Activated CD8-positive, alpha-beta memory T cell treated with anti-CD3 and anti-CD28 coated beads for 36 hours (primary cell): ENCODE measurements around the gene SOCS6. TPM values are rescaled to one million over a fixed set of nuclear protein-coding genes. Genes with fewer than 3 reads are reported as not detected.
"Not testable (repeated sequence)": the region's sequence is repeated elsewhere in the genome, so short reads cannot be mapped to it uniquely, and the experiment has no call there.

Source experiments
- CTCF ChIA-PET: fragments of 350-600 bp; sonication (Branson Sonifier 250); formaldehyde crosslinking; loops from one replicate; lab custom pipeline; 2021; ENCODE audit warnings: antibody characterized with exemption; lab: Charles Lee
- POLR2A ChIA-PET: fragments of 350-600 bp; sonication (Branson Sonifier 250); formaldehyde crosslinking; loops from one replicate; lab custom pipeline; 2021; ENCODE audit warnings: antibody characterized with exemption; lab: Charles Lee
- total RNA-seq, 2 experiments: library from RNA; stranded (reverse); gene quantifications; one replicate each; pipeline ENCODE4 v1.2.3, GENCODE V29; 2021

Gene SOCS6
- total RNA-seq, 2 experiments from 2014 or later = 1.1 to 1.2 TPM

DNA sequence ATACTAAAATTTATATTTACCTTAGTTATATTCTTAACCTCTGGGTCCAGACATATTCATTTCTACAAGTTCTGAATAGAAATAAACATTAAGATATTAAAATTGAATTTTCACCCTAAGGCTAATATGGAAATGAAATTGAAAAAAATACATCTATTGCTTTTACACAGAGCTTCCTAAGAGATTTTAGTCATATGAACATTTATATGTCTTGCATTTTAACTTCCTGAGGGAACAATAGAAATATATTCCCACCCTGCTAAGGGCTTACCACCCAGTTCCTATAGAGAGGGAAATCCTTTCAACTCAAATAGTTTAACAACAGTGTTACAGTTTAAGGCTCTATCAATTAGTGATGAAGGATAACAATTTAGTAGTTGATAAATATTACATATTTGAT lies 60.5 kb downstream of the SOCS6 start:
- ChIA-PET CTCF (no interaction called here), POLR2A (no interaction called here)

DNA sequence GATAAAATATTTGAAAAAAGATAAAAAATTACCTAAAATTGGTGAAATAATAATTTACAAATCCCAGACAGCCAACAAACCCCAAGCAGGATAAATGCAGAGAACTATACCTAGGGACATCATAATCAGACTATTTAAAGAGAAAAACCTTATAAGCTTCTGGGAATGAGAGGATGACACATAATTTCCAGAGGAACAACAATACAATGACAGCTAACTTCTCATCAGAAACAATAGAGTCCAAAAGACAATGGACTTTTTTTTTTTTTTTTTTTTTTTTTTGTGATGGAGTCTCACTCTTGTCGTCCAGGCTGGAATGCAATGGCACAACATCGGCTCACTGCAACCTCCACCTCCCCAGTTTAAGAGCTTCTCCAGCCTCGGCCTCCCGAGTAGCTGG lies 65.2 kb downstream of the SOCS6 start:
- ChIA-PET POLR2A (no interaction called here), CTCF (interaction anchor here (0.6 kb wide), 1 partner anchor 98 kb away, joined by 4 read pairs; no protein-coding TSS in a partner anchor)

DNA sequence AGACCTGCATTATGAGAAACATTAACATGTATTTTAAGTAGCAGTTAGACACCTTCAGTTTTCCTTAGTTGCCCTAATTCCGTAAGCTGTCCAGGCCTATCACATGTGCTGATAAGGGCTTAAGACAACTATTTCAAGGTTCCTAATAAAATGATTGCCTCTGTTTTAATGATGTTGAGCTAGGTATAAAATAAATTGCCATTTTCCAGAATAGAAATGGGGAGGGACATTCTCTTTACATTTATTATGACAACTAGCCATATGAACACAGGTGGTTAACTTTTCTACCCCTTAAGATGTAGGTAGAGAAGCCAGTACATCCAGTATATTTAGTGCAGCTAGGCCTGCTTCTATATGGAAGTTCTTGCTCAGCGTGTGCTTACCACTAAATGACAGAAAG lies 65.9 kb downstream of the SOCS6 start:
- ChIA-PET POLR2A (no interaction called here), CTCF (interaction anchor here (0.6 kb wide), 1 partner anchor 98 kb away, joined by 4 read pairs; no protein-coding TSS in a partner anchor)

DNA sequence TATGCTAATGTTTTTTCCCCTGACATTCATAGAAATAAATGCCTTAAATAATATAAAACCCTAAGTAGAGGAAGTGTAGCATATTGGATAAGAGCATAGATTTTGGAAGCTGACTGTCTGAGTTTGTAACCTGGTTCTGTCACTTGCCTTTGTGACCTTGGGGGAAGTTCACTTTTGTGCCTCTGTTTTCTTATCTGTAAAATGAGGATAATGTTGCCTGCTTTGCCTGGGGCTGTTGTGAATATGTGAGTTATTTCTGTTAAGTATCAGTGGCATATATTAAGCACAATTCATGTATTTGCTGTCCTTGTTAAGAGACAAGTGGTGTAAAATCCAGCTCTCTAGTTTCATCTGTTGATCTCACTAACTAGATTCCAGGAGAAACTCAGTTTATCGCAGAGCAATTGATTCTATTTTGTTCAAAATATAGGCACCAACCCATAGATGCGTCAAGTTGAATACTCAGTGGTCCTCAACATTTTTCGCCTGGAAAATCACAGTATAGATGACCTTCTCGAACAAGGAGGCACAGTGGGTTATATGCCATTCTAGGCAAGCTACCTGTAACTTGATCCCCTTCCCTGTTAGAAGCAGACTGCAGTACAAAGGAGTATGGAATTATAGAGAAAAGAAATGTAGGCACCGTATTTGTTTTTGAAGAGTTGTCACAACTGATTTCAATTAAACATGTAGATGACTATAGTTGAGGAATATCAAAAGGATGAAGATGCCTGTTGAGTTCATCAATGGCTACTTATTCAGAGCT lies 67.0 kb downstream of the SOCS6 start:
- POLR2A ChIA-PET = no interaction called here
- CTCF ChIA-PET = no interaction called here

DNA sequence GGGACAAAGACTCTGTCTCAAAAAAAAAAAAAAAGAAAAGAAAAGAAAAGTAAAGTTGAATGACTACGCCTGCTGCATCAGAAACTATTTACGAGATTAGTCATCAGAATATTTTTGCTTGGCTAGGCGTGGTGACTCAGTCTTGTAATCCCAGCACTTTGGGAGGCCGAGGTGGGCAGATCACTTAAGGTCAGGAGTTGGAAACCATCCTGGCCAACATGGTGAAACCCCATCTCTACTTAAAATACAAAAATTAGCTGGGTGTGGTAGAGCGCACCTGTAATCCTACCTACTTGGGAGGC lies 69.2 kb downstream of the SOCS6 start:
- CTCF ChIA-PET = not testable (repeated sequence)

DNA sequence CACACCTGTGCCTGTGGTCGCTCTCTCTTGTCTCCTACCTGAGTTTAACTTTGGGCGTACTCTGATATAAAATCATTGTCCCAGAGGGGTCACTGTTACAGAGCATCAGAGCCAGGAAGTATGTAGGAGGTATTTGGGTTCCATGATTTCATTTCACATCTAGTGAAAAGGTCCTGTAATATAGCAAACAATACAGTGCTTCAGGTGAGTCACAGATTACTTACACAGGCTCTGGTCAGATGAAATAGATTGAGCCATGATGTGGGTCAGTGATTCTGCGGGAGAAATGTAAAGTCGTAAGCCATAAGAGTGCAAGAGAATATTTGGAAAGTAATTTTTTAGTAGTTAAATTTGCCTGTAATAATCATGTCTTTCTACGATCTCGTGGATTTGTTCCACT lies 70.2 kb downstream of the SOCS6 start:
- POLR2A ChIA-PET = no interaction called here
- CTCF ChIA-PET = no interaction called here

More for the DNA sequence above, 69.2 kb downstream of the SOCS6 start:
- POLR2A ChIA-PET = not testable (repeated sequence)

DNA sequence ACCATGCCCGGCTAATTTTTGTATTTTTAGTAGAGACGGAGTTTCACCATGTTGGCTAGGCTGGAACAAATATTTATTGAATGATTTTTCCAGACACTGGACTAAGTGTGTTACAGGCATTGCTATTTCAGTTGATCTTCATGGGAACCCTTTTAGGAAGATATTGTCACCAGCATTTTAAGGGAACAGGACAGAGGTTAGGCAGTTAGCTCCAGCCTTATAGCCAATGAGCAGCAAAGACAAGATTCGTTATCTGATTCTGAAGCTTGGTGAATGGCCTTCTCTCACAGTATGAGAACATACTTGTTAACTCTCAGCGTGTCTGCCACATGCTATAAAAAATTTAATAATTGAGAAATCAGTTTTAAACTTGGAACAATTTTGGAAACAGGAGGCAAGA lies 73.4 kb downstream of the SOCS6 start:
- CTCF ChIA-PET = no interaction called here
- POLR2A ChIA-PET = no interaction called here

DNA sequence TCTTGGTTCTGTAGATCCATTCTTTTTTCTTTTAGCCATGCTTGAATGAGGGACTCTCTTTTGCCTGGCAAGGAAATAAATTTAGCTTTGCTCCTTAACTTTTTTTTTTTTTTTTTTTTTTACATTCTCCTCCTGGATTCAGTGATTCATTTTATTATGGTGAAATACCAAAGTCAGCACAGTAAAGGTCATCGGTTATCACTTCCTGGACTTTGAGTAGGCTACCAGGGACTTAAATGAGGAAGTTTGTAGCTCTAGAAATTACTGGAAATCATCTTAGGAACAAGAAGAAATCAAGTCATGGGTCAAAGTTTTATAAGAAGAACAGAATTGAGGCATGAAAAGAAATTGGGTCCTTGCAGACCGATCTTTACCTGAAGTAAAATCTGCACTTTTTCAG lies 75.0 kb downstream of the SOCS6 start:
- ChIA-PET CTCF (no interaction called here), POLR2A (no interaction called here)

DNA sequence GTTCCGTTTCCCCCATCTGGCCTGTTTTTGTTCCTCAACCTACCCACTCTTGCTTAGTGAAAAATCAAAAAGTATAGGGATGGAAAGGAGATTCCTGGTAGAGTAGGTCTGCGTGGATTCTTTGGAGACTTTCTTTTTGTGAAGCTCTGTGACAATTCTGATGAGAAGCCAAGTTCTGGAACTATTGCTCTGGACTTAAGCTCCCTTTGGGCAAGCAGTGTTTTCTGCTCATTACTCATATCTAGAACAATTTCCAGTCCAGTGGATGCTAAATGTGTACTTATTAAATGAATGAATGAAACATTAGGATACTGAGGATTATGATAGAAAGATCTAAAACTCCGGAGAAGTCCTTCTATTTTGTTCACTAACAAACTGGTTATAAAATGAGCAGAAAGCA lies 76.5 kb downstream of the SOCS6 start:
- ChIA-PET CTCF (no interaction called here), POLR2A (no interaction called here)

DNA sequence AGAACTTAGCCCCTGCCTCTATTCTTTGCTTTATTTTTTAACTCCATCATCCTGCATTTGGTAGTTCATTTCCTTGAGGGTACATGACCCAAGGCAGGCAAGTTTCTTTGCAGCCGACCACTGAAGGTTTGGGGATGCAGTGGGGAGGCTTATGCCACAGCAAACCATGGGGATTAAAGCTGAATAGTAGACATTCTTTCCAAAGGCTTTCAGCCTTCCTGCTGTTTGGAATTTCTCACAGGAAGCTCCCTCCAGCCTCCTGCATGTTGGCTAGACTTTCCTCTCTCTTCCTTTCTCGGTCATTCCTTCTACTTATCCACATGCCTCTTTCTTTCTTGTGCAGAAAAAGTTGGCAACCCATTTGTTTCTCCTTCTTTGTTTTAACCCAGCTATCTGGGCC lies 77.3 kb downstream of the SOCS6 start:
- CTCF ChIA-PET = no interaction called here
- POLR2A ChIA-PET = no interaction called here

DNA sequence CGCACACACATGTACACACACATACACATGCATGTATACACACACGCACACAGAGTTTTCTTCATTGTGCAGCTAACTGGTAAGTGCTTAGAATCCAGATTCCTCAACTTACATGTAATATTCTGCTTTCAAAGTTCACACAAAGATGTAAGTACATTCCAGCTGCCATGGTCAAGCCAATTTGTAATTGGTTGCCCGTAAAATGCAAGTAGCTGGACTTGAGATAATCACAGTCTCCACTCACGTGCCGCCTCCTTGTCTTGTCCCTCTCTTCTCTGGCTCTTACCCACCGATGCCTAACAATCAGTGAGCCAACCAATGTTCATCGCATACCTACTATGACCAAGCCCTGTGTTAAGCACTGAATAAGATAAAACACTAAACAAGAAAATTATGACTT lies 77.8 kb downstream of the SOCS6 start:
- CTCF ChIA-PET = no interaction called here
- POLR2A ChIA-PET = no interaction called here

DNA sequence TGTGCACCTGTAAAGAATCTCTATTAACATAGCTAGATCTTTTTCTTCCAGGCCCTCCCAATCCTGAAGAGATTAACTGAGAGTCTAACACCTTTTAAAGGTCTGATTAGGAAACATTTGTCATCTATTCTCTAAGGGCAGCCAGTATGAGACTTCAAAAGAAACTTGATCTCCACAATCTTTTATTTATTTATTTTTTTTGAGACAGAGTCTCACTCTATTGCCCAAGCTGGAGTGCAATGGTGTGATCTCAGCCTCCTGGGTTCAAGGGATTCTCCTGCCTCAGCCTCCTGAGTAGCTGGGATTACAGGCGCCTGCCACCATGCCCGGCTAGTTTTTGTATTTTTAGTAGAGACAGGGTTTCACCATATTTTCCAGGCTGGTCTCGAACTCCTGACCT lies 78.5 kb downstream of the SOCS6 start:
- CTCF ChIA-PET, POLR2A ChIA-PET: not testable (repeated sequence)

DNA sequence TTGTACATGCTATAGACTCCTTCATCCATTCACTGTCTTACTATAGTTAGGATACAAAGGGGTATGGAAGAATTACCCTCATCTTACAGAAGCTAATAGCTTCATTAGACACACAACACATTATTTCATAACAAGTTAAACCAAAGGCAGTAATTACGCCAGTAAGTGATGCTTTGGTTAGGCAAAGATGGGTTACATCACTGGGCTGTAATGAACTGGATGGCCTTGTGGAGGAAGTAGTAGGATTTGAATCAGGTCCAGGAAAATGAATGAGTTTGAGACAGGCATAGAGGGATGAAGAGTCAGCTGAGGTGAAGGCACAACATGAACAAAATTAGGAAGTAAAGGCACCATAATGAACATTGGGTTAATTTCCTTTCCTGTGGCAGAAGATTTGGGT lies 80.1 kb downstream of the SOCS6 start:
- POLR2A ChIA-PET = no interaction called here
- CTCF ChIA-PET = no interaction called here

DNA sequence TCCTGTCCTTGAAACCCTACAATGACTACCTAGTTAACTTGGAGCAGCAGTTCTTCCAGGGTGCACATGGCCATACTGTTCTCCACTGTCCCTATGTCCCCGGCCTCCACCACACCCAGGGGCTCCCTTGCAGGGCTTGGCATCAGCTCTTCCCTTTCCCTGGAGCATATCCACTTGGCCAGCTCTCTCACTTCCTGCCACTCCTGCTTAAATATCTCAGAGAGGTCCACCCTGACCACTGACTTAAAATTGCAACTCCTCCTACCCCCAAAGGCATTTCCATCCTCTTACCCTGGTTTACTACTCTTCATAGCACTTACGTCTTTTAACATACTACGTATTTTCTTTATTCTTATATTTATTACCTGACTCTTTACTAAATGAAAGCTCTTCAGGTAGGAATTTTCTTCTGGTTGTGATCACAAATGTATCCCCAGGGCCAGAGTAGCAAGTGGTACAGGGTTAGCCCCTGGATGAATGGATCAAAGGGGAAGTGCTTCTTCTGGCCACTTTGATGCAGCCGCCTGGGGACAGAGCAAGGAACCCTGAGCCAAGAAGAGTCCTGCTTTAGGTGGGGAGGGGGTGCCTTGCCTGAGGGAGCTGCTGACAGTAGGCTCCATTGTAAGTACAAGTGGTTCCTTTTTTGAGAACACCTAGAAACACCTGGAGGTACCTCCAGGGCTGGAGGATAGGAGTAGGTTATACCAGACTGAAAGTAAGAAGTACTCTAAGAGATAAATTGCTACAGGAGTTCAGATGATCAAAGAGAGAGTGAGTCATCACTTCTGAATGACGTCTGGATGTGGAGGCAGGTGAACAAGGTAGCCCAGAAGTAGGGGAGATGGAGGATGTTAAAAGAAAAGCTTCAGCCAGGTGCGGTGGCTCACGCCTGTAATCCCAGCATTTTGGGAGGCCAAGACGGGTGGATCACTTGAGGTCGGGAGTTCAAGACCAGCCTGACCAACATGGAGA lies 82.2 kb downstream of the SOCS6 start:
- ChIA-PET CTCF (no interaction called here), POLR2A (no interaction called here)

DNA sequence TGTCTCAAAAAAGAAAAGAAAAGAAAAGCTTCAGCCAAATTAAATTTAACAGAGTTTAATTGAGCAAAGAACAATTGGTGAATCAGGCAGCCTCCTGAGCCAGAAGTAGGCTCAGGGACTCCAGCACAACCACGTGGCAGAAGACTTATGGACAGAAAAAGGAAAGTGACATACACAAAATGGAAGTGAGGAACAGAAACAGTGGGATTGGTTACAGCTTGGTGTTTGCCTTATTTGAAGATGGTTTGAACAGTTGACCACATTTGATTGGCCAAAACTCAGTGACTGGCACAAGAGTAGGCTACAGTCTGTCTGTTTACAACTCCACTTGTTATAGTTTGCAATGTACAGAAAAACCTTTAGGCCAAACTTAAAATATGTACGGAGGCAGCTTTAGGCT lies 83.1 kb downstream of the SOCS6 start:
- CTCF ChIA-PET = no interaction called here
- POLR2A ChIA-PET = no interaction called here

DNA sequence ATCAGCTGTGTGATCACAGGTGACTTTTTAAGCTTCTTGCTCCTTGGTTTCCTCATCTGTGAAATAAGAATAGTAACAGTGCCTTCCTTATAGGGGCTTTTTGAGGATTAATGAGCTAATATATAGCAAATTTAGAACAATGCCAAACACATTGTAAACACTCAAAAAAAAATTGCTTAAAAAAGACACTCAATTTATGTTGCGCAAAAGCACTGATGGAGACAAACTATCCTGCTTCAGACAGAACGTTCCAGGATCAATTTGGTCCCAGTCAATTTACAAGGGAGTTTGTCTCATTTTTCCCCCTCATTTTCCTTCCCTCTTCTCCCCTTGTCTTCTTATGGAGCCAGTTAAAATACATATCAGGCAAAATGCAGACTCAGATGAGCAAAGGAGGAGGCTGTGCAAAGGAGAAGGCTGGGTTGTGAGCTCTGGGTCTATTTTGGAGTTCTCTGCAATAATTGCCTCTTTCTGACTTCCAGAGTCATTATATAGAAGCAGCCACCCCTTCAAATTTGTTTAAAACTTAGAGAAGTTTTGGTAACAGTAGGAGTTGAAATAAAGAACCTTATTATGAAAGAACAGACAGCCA lies 83.7 kb downstream of the SOCS6 start:
- ChIA-PET POLR2A (no interaction called here), CTCF (no interaction called here)

DNA sequence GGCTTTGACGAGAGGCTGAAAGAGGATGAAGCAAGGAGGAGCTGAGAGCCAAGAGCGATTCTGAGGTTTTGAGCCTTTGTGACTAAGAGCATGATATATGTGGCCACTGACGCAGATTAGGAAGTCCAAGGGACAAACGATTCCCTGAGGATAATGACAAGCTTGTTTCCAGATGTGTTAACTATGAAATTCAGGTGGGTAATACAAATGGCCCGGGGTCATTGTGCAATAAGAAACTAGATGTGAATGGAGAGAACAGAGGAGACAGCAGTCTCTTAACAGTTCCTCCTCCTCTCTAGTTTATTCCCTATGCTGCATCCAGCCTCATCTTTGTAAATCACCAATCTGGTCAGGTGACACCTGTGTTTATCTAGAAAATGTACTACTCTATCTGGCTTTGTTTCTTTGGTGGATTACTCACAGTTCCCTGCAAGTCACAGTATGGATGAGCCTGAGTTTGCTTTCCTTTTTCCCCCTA lies 84.2 kb downstream of the SOCS6 start:
- POLR2A ChIA-PET = no interaction called here
- CTCF ChIA-PET = no interaction called here

DNA sequence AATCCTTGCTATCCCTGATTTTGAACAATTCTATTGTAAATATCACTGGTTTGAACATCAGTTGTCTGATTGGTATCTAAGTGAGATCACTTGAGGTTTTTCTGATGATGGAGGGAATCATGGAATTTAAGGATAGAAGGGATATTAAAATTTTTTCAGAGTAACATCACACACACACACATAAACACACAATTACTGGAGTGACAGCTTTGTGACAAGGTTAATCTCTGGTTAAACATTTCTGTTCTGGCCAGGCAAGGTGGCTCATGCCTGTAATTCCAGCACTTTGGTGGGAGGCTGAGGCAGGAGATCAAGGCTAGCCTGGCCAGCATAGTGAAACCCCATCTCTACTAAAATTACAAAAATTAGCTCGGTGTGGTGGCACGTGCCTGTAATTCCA lies 85.3 kb downstream of the SOCS6 start:
- POLR2A ChIA-PET = no interaction called here
- CTCF ChIA-PET = no interaction called here

DNA sequence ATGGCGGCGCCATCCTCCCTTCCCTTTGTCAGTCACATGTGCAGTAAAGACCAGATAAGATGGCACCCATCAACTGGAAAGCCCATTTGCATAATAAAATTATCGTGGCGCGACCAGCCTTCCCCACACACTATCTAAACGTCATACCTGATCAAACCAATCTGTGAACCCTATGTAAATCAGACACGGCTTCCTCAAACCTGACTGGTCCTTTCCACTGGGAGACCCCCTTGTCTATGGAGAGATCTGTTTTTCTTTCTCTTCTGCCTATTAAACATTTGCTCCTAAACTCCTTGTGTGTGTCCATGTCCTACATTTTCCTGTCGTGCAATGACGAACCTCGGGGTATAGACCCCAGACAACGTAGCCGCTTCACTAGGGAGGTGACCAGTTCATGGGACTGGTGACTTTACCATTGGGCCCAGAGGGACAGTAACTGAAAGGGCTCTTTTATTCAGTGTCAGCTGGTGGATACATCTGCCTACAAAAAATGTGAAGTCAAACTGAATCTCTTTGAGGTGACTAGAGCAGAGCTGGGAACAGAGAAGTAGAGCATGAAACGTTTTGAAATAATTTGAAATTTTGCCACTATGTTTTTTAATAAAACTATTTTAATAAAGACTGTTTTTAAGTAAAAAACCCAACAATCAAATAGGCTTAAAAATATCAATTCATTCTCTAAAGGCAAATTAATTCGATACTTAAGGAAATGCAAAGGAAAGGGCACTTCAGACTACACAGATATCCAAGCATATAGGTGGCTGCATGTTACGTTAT lies 87.5 kb downstream of the SOCS6 start:
- ChIA-PET POLR2A (no interaction called here), CTCF (no interaction called here)

DNA sequence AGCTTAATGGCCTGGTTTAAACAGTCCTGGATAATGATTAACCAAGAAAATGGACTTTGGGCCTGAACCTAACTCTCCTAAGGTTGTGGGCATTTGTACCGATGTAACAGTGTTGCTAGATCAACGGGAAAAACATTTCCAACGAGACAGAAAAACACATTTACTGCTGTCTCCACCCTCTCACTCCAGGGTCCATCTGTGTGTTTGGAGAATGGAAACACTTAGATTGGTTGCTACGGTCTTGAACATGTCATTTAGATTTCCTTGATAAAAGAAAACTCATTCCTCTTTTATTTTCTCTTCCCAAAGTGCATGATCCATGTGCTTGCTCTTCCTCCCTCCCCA lies 88.0 kb downstream of the SOCS6 start:
- CTCF ChIA-PET = no interaction called here

More for the DNA sequence above, 88.0 kb downstream of the SOCS6 start:
- POLR2A ChIA-PET = no interaction called here
